Kidney (tissue), 14 donors: ENCODE results near the gene PPID. TPM values are rescaled to one million over a fixed set of nuclear protein-coding genes. Genes with fewer than 3 reads are reported as not detected.

ENCODE experiments used
- DNase-seq, 5 donors: peaks; one replicate each; pipeline ENCODE4 v3.0.0-alpha.2; 2013 to 2020
- FAIRE-seq: peaks from 2 replicates; lab custom pipeline; 2012; peaks lifted over from hg19 to GRCh38; lab: Jason Lieb, UNC
- H3K27ac ChIP-seq, 2 donors: one replicate each; pipeline ENCODE4 v1.7.0; 2013; ENCODE audit warnings: low read depth in 2 of 2, low read length in 2 of 2, inconsistent platforms in 1 of 2
- H3K27me3 ChIP-seq: one replicate; pipeline ENCODE4 v1.7.1; 2013; ENCODE audit warnings: low read length, inconsistent platforms; ENCODE audit not compliant: control insufficient read depth, insufficient read depth
- H3K36me3 ChIP-seq, 3 donors: one replicate each; pipeline versions ENCODE4 v1.7.0 to v1.7.1; 2013; ENCODE audit warnings: low read length in 3 of 3, control low read depth in 1 of 3, inconsistent platforms in 1 of 3; ENCODE audit not compliant: insufficient read depth in 3 of 3, control insufficient read depth in 2 of 3
- H3K4me1 ChIP-seq, 3 donors: one replicate each; pipeline versions ENCODE4 v1.7.0 to v1.7.1; 2013; ENCODE audit warnings: low read length in 3 of 3, inconsistent platforms in 1 of 3, low read depth in 1 of 3; ENCODE audit not compliant: control insufficient read depth in 2 of 3, insufficient read depth in 2 of 3
- H3K4me3 ChIP-seq, 3 donors: one replicate each; pipeline versions ENCODE4 v1.7.0 to v1.8.1; 2013; ENCODE audit warnings: low read length in 3 of 3, control low read depth in 1 of 3, inconsistent platforms in 1 of 3
- H3K9ac ChIP-seq, 3 donors: one replicate each; pipeline versions ENCODE4 v1.7.0 to v1.7.1; 2013; ENCODE audit warnings: low read length in 3 of 3, control low read depth in 1 of 3, inconsistent platforms in 1 of 3
- H3K9me3 ChIP-seq, 3 donors: one replicate each; pipeline versions ENCODE4 v1.7.0 to v1.7.1; 2013; ENCODE audit warnings: low read length in 3 of 3, control low read depth in 1 of 3, inconsistent platforms in 1 of 3; ENCODE audit not compliant: control insufficient read depth in 2 of 3, insufficient read depth in 1 of 3
- intact Hi-C: fragments of 100-400 bp; cut with DNase I; formaldehyde crosslinking; loops from one replicate; pipeline ENCODE4 v1.11.1; 2022
- polyA plus RNA-seq: library from polyadenylated mRNA; stranded (reverse); fragments of 350-450 nt; fragmentation: Illumina TruSeq; extraction: RNeasy Lipid Tissue Mini Kit (QIAGEN cat#74804); gene quantifications from one replicate; pipeline ENCODE4 v1.2.3, GENCODE V29; 2014; ENCODE audit warnings: low read depth, low replicate concordance; ENCODE audit not compliant: insufficient read depth
- total RNA-seq: library from RNA; stranded (reverse); fragmentation: NEBNext Ultra II Directional; extraction: Animal tissue kit (Norgen Biotek cat#: 25700); gene quantifications from one replicate; pipeline ENCODE4 v1.2.1, GENCODE V29; 2021
- TF ChIP-seq, protein P1 (sequence below): IDR thresholded peaks from 3 replicates; pipeline ENCODE4 v1.5.1; 2012; ENCODE audit warnings: mild to moderate bottlenecking, moderate library complexity, borderline replicate concordance; ENCODE audit not compliant: insufficient read depth; ENCODE audit errors: extremely low read depth
- donor health status: control.
- donor health status: control.
- donor health status: control.
- donor health status: control.
- donor health status: control.
- donor health status: DM: yes; HTN: yes; CAD: no.
- donor health status: Normal renal cell carcinoma (clear cell type).

PPID gene
- total and polyA plus RNA-seq, 2 donors from 2014 or later: 15.7 to 41.9 TPM

DNA sequence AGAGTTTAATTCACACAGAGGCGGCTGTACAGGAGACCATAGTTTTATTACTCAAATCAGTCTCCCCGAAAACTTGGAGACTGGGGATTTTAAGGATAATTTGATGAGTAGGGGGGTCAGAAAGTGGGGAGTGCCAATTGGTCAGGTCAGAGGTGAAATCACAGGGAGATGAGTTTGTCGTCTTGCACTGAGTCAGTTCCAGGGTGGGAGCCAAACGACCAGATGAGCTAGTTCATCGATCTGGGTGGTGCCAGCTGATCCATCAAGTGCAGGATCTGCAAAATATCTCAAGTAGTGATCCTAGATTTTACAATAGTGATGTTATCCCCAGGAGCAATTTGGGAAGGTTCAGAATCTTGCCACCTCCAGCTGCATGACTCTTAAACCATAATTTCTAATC is 47.1 kb downstream of the PPID start:
- Histone ChIP-seq H3K9me3 (no peaks in the 10 kb centered on the region), H3K27ac (no peak overlapping the region), H3K9ac (no peak overlapping the region), H3K36me3 (no peaks in the 10 kb centered on the region), H3K27me3 (no peaks in the 10 kb centered on the region), H3K4me3 (no peak overlapping the region), H3K4me1 (peaks cover 0 to under 1% (median 0%) of the 10 kb centered on the region in 3 donors)
- DNase-seq (no peak), FAIRE-seq (no peak)
- TF ChIP-seq, protein P1, sequence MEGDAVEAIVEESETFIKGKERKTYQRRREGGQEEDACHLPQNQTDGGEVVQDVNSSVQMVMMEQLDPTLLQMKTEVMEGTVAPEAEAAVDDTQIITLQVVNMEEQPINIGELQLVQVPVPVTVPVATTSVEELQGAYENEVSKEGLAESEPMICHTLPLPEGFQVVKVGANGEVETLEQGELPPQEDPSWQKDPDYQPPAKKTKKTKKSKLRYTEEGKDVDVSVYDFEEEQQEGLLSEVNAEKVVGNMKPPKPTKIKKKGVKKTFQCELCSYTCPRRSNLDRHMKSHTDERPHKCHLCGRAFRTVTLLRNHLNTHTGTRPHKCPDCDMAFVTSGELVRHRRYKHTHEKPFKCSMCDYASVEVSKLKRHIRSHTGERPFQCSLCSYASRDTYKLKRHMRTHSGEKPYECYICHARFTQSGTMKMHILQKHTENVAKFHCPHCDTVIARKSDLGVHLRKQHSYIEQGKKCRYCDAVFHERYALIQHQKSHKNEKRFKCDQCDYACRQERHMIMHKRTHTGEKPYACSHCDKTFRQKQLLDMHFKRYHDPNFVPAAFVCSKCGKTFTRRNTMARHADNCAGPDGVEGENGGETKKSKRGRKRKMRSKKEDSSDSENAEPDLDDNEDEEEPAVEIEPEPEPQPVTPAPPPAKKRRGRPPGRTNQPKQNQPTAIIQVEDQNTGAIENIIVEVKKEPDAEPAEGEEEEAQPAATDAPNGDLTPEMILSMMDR: no peak
- intact Hi-C loops: no loop called here

DNA sequence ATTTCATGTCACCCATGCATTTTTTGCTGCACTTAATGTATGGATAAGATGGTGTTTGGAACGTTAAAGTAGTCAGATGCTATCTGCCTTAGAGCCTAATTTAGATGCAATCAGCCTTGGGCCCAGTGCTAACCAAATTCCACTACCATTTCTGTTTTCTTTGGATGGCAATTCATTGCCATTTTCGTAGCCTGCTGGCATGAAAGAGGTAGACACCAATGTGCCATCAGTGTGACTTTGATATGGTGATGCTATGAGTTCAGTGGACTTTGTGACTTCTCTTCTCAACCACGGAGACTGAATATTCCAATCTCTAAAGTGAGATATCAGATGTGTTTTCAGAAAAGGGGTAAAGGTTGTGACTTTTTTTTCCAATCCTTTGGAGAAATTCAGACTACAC is 49.6 kb downstream of the PPID start:
- H3K27me3 ChIP-seq: no peaks in the 10 kb centered on the region

DNA sequence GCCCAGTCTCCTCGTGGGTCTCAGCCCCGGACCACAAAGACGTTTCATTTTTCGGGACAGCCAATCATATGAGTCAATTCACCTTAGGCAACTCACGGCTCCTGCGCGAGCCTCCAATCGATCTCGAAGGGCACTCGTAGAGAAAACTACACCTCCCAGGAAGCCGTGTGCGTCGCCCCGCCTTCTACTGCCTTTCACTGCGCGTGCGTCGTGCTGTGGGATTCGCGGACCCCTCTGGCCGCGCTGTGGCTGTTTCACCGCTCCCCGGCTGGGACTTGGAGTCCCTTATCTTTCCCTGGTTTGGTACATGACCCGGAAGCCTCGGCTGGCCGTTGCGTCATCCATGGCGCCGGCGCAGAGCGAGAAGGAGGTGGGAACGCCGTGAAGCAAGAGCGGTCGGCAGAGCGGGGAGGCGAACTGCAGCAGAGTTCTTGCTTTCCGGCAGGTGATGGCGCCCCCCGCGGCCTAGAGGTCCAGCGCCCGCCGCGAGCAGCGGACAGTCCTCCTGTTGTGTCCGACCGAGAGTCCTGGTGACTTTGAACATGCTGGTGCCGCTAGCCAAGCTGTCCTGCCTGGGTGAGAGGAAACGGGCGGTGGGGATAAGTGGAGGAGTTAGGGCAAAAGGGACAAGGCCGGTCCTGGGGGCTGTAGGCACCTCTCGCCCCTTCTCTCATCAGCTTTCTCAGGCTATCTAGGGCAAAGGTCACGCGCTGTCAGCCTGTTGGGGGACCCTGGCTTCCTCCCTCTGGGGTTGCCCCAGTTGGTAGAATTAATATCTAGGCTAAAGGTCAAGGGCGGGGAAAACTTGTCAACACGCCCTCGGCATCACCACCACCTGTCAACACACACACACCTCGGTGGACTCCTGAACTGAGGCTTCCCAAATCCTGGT is 51.0 kb downstream of the PPID start, which contains the start of gene ETFDH:
Gene ETFDH, plus strand, starts transcription at position 382 of the 892 bp plus-strand sequence. Its CDS starts 161 bp downstream, at position 543.
- H3K9ac ChIP-seq: peak within 1 kb of the TSS; percentile 88 to 99 (median 92)
- H3K27me3 ChIP-seq: no peaks in the 10 kb centered on the region
- TF ChIP-seq, protein P1: peak; percentile 65
- no peaks in the 10 kb centered on the region for H3K9me3 ChIP-seq
- DNase-seq (peak; percentile 100), FAIRE-seq (peak; percentile 96)
- H3K36me3 ChIP-seq: no peaks in the 10 kb centered on the region
- H3K27ac ChIP-seq: peak within 1 kb of the TSS; percentile 98 to 99
- H3K4me1 ChIP-seq: peaks cover 0 to 6% (median 6%) of the 10 kb centered on the region in 3 donors
- intact Hi-C loops: no loop called here
- H3K4me3 ChIP-seq: peak within 1 kb of the TSS; percentile 85 to 99 (median 92)

More for the DNA sequence above, 49.6 kb downstream of the PPID start:
- DNase-seq (no peak), FAIRE-seq (no peak)
- intact Hi-C loops: no loop called here
- no peak overlapping the region for H3K4me3 ChIP-seq
- no peaks in the 10 kb centered on the region for H3K36me3 ChIP-seq
- H3K9ac ChIP-seq: no peak overlapping the region
- H3K27ac ChIP-seq: no peak overlapping the region
- peaks cover 0 to 6% (median 6%) of the 10 kb centered on the region in 3 donors for H3K4me1 ChIP-seq
- H3K9me3 ChIP-seq: no peaks in the 10 kb centered on the region
- TF ChIP-seq, protein P1: no peak
